DMS 273 (cell line): ENCODE measurements around the gene R3HDML.

Experiments
- DNase-seq: peaks from one replicate; lab custom pipeline; 2025; ENCODE audit not compliant: unreplicated experiment; lab: John Stamatoyannopoulos, UW

Gene R3HDML

DNA sequence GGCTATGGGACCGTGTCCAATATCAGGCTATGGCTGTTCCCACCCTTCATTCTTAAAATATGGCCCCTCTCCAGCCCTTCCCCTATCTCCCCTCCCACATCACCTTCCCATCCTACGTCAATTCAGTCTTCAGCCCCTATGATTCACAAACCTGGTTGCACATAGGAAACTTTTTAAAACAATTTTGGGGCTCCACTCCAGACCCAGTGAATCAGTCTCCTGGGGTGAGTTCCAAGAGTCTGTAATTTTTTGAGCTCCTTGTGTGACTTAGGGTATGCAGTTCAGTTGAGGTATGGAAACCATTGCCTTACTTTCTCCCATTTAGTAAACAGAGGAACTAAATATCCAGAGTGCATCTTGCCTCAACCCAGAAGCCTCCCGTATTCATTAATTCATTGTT is 24.2 kb downstream of the R3HDML start:
- no peak for DNase-seq

- DNase-seq: no peak
Observed at GRCh38 chr20:44362466-44362940, 25.7 kb downstream of the R3HDML start.

DNA sequence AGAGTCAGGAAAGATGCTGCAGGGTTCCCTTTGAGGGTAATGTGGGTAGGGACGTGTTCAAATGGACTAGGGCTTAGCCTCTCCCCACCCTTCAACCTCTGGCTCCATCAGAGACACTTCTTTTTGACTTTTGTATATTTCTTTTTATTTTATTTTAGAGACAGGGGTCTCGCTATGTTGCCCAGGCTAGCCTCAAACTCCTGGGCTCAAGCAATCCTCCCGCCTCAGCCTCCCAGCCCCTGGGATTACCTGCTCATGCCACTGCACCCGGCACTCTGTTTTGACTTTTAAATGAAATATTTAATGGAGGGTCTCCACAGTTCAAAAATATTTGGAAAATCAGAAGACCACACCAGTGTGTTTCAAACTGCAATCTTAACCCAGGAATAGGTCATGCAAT is 27.2 kb downstream of the R3HDML start:
- no peak for DNase-seq

DNA sequence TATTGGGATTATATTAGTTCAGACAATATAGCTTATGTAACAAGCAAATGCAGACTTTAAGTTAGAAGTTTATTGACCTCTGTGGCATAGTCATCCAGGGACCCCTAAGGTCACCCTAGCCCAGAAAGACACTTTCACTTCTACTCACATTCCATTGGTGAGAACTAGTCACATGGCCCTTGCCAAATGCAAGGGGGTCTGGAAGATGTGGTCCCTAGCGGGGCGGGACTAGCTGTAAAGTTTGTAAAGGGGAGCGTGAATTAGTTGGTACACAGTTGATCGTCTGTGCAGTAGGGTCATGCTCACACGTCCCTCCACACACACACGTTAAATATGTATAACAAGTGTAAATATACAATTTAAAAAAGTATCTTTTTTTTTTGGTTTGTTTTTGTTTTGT is 27.9 kb downstream of the R3HDML start:
- DNase-seq: no peak

- DNase-seq: no peak
Observed at GRCh38 chr20:44367746-44368145, 30.9 kb downstream of the R3HDML start.

DNA sequence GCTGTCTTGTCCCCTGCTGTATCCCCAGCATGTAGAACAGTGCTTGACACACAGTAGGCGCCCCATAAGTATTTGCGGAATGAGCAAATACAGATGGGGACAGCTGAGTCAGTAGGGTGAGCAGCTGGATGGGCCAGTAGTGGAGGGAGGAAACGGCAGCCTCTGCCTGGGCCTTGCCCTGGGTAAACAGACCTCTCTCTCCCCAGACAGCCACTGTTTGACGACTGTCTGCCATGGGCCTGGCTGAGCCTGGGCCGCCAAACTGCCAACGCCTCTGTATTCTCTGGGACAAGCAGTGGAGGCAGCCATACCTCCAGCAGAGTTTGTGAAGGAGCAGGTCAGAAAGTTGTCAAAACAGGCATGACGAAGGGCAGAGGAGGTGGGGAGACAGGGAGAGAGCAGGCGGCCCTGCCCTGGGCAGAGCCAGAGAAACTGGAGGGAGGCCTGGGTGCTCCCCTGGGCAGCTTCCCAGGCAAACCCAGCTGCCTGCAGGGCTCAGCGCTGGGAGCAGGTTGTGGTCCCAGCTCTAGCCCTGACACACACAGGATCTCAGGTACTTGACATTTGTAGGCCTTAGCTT is 33.9 kb downstream of the R3HDML start:
- DNase-seq: no peak

- no peak for DNase-seq
Observed at GRCh38 chr20:44382641-44383040, 45.8 kb downstream of the R3HDML start.

DNA sequence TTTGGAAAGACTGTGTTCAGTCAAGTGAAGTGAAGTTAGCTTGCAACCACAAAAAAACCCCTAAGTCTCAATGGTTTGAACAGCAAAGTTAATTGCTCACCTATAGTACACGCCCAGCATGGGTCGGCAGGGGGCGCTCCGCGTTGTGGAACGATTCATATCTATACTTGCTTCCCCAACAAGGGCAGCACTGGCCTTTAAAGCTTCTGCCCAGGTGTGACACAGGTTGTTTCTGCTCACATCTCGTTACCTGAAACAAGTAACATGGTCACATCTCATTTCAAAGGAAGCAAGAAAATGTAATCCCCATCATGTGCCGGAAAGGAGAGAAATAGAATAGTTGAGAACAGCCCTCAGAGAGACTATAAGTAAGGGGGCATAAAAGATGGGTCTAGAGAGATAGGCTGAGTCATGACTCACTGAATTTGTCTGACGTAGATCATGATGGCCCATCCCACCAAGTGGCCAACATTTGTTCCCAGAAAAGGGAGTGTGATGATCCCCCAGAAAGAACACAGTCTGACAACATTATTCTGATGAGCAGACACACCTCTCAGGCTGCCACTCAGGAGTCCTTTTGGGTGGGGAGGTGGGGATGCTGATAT is 47.7 kb downstream of the R3HDML start:
- peak; percentile 86 for DNase-seq

- peak; percentile 92 for DNase-seq
Observed at GRCh38 chr20:44388466-44389023, 51.7 kb downstream of the R3HDML start.

DNA sequence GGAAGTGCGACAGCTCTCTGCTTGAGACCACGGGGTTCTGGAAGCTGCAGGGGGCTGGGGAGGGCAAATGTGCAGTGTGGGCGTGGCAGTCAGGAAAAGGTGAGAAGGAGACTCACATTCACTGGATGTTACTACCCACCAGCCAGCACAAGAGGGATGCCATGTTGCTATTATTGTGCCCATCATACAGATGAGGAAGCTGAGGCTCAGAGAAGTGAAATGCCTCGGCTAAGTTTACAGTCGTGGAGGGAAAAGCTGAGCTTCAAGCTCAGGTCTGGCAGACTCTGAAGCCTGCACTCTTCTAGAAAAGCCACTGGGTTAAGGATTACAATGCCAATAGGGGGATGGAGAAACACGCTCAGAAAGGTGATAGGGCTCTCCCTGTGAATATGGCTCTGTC is 53.0 kb downstream of the R3HDML start:
- DNase-seq: no peak

DNA sequence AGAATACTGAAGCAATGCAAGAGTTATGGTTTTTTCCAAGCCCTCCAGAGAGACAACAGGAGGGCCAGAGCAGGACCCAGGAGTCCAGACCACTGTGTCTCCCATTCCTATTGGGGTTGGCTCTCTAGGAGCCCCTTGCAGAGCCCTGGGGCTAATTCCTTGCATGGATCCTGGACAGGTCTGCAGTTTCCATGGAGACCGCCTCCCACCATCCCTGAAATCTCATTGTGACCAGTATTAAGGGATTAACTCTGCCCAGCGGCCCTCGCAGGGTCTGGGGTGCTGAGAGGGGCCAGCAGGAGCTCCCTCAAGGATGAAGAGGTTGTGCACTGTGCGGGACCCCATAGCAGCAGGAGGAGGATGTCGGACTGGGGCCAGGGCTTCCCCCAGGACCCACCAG is 53.4 kb downstream of the R3HDML start:
- no peak for DNase-seq

GRCh38 chr20:44392088-44392775 is 55.4 kb downstream of the R3HDML start:
- no peak for DNase-seq

GRCh38 chr20:44392776-44393607 is 56.1 kb downstream of the R3HDML start:
- peak; percentile 38 for DNase-seq

GRCh38 chr20:44393608-44394451 is 57.0 kb downstream of the R3HDML start:
- no peak for DNase-seq

DNA sequence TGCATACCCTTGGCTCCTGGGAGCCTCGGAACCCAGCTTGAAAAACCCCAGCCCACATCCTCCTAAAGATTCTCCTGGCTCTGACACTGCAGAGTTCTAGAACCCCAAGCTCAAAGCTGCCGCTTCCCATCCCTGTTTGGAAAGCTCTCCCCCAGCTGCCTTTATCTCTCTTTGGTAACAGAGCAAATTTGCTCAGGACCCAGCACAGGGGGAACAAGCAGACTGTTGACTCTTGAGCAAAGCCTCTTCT is 57.5 kb downstream of the R3HDML start:
- no peak for DNase-seq

- DNase-seq: no peak
Observed at GRCh38 chr20:44394702-44395460, 58.0 kb downstream of the R3HDML start.

DNA sequence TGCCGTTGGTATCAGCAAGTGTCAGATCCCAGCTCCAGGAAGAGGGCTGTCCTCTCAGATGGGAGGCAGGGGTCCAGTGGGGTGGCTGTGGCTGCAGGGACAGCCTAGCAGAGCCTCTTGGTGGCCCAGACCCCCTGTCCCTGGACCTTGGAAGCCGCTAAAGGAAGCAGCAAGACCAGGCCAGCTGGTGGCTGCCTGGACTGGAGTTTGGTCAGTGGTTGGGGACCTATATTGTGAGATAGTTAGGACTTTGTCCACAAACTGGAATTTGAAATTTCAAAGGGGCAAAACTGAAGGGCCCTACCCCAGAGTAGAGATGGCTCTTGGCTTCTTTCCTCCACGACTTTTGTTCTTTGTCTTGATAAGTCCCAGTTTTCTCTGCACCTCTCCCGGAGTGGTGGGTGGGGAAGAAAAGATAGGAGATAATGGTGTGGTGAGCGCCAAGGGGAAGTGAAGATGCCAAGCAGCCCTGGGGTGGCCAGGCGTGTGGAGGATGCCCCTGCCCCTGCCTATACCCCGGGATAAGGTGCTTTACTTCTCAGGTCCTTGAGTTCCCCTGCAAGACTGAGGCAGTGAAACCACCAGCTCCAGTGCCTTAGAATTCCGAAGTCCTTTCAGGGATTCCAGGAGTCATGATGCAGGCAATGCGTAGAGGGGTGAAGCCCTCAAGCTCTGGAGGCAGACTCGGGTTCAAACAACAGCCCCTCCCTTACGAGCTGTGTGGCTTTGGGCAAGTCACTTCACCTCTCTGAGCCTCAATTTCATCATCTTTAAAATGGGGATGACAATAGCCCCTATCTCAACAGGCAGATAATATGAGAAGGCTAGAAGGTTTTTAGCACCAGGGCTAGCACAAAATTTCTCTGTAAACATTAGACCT is 58.9 kb downstream of the R3HDML start:
- DNase-seq: no peak

DNA sequence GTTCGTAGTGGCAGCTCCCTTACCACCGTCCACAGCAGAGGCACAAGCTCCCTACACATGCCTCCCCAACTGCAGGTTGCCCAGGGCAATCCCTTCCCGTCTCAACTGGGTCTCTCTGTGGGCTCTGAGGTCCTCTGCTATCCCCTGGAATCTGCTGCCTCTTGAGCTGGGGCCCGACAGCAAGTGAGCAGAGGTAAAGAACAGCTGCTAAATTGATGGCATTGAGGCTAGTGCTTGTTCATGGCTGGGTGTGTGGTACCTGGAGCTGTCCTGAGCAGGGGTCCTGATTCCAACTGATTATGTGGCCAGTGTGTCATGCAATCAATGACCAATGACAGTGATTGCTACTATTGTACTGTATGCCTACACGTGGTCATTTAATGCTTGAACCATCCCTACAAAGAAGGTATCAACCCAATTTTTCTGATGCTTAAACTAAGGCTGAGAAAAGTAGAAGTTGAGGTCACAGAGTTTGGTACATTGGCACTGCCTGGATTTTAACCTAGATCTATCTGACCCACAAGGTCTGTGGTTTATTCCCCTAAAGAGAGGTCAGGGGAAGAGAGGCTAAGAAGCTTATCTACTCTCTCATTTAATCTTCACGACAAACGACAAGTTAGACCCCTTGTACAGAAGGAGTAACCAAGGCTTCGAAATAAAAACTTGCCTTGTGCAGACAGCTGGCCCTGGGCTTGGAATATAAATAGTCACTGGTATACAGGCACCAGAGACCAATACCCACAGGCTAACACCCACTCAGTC is 59.7 kb downstream of the R3HDML start:
- DNase-seq: no peak
